Stimulated activated CD8-positive, alpha-beta memory T cell treated with anti-CD3 and anti-CD28 coated beads, Interleukin-7, amount 100 ng/mL, for 24 hours (primary cell): ENCODE data around the gene STK11IP.

ENCODE experiments used
- DNase-seq: peaks from one replicate; pipeline ENCODE4 v3.0.0-alpha.2; 2020; ENCODE audit warnings: low read depth

The STK11IP gene

GRCh38 chr2:219562049-219563020 lies 35.3 kb upstream of the STK11IP start:
- DNase-seq, result no peak

DNA sequence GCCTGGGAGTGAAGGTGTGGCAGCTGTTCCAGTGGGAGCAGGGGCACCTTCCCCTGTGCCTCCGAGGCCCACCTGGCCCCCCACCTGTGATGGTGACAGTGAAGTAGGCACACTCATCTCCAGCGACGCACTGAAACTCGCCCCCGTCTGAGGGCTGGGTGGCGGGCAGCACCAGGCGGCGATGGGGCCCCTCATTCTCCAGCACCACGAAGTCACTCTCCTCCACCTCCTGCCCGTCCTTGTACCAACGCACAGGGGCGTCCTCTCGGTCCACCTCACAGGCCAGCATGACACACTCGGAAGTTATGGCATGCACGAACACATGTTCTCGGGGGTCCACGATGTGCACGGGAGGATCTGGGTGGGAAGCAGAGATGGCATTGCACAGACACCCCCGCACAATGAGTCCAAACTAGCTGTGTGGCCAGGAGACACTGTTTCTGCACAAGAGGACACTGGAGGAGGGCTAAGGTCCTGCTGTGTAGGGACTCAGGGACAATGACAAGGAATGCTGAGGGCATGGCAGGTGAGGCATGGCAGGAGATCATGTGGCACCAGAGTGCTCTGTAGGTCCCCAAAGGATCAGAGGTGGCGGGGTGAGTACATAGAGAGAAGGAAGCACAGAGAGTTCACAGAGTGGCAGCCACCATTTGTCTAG lies 34.3 kb upstream of the STK11IP start:
- no peak for DNase-seq

GRCh38 chr2:219565130-219566080 lies 32.3 kb upstream of the STK11IP start:
- DNase-seq, result no peak

- DNase-seq, result no peak
Measured at GRCh38 chr2:219566640-219567039, 31.0 kb upstream of the STK11IP start.

GRCh38 chr2:219567131-219567530 lies 30.5 kb upstream of the STK11IP start:
- no peak for DNase-seq

- DNase-seq, result no peak
Measured at GRCh38 chr2:219567791-219568361, 29.8 kb upstream of the STK11IP start.

GRCh38 chr2:219569041-219569440 lies 28.6 kb upstream of the STK11IP start:
- DNase-seq, result no peak

- DNase-seq, result no peak
Measured at GRCh38 chr2:219569635-219570034, 28.0 kb upstream of the STK11IP start.

DNA sequence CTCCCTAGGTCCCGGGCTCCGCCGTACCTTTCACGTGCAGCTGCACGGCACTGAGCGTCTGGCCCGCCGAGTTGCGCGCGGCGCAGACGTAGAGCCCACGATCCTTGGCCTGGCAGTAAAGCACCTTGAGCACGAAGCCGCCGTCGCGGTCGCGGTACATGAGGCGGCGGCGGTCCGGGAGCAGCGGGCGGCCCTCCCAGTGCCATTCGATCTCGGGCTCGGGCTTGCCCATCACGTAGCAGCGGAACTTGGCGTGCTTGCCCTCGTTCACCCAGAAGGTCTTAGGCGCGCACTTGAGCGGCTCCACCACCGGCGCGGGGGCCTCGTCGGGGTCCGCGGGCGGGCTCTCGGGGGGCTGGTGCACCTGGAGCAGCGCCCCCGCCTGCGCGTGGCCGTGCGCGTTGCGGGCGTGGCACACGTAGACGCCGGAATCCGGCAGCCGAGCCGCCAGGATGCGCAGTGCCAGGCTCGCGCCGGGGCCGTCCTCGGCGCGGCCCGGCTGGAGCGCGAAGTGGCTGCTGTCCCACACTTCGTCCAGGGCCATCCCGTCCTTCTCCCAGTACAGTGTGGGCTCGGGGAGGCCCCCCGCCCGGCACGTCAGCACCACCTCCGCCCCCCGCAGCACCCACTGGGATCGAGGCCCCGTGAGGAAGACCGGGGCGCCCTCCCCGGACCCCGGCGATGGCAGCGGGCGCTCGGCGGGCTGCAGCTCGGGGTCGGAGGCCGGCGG lies 27.3 kb upstream of the STK11IP start:
- no peak for DNase-seq

- DNase-seq, result no peak
Measured at GRCh38 chr2:219570924-219571310, 26.7 kb upstream of the STK11IP start.

DNA sequence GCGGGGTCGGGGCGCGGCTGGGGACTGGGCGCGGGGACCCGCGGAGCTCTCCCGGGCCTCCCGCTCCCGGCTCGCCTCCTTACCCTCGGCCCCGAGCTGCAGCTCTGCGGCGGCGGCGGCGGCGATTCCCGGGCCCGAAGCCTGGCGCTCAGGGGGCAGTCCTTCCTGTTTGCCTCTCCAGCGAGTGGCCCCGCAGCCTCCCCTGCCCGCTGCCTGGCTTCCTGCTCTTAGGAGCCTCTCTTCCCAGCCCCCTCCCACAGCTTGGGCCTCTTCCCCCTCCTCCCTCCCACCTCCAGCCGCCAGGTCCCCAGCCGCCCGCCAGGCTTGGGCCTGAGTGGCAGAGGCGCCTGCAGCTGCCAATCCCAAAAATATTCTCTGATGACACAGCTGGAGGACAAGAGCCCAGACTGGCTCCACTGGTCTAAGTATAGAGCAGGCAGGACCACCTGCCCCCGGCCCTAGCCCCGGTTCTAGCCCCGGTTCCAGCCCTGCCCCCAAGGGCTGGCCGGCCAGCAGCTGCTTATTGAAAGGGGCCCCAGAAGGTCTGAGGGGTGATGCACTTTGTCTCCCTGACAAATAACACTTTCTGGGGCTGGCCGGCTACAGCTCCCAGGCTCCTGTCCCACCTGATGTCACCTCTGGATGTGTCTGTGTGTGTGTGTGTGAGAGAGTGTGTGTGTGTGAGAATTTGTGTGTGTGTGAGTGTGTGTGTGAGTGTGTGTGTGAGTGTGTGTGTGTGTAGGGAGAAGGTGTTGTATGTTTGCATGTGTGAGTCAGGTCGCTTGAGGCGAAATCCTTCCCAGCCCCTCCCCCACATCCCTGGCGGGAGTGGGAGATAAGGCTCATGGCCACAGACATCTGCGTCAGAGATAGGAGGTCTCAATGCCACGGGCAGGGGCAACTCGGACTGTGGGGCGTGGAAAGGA lies 26.1 kb upstream of the STK11IP start, which contains the start of gene OBSL1:
OBSL1 (minus strand) TSS at position 229 of the 926 bp plus-strand sequence. CDS start 307 bp downstream, outside the sequence.
- no peak for DNase-seq

- no peak for DNase-seq
Measured at GRCh38 chr2:219572237-219573001, 25.2 kb upstream of the STK11IP start, which contains the start of gene INHA. INHA (plus strand) TSS chr2:219572310; CDS start chr2:219572375, 65 bp downstream.

DNA sequence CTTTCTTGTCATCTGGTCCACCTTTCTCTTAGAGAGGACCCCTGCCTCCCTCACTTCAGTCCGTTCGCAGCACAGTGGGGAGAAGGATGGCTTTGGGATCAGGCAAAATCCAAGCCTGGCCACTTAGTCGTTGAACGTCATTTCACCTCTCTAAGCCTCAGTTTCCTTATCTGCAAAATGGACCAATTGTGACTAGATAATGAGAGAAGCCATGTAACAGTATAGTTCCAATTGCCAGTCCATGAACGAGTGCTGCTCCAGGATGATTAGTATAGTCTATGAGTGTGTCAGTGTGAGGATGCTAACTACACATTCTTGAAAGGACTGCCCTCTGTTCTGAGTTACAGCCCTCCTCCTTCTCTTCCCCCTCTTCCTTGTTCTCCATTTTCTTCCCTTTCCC lies 24.5 kb upstream of the STK11IP start:
- no peak for DNase-seq

GRCh38 chr2:219574484-219575311 lies 23.0 kb upstream of the STK11IP start:
- no peak for DNase-seq

DNA sequence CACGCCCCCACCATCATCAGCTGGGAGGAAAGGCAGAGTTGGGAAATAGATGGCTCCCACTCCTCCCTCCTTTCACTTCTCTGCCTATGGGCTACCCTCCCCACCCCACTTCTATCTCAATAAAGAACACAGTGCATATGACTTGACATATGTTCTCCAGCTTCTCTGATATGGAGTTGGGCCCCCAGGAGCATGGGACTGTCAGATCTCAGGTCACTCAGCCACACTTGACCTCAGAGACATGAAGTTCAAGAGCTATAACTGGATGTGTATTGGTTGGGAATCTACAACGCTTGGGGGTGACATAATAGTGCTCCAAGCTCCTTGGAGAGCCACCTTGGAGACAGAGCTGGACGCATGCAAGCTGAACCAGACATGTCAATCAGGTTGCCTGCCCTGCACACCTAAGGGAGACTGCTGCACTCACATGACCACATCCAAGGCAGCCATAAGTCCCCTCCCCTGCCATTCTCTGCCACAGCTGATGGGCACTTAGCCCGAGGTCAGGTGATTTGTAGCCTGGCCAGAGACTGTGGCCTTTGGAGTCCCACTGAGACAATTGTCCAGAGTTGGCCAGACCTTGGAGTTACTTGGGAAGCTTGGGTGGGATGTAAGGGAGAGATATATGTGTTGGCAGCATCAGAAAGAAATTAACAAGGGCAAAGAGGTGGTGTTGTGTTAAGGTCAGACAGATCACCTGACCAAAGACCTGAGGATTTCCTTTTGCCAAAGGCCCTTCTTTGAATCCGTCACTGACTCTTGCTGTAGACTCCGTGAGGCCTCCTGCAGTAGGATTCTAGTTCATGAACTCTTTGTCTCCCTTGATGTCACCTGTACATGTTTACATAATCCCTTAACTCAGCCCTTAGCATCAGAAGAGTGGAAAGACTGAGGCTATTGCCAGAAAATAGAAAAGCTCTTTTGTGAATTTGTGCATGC lies 21.8 kb upstream of the STK11IP start:
- no peak for DNase-seq

- DNase-seq, result no peak
Measured at GRCh38 chr2:219576505-219577388, 20.9 kb upstream of the STK11IP start.
